LHCN-M2 (cell line): ENCODE measurements around the gene TMEM132D. TPM values are rescaled to one million over a fixed set of nuclear protein-coding genes. Genes with fewer than 3 reads are reported as not detected.

Experiments used
- DNase-seq: peaks from one replicate; pipeline ENCODE4 v3.0.0-alpha.2; 2012; ENCODE audit warnings: low read depth
- total RNA-seq: library from RNA; depleted of rRNA; stranded (reverse); fragments of >200 nt; gene quantifications from 2 replicates; pipeline ENCODE4 v1.2.3, GENCODE V29; 2014

Gene TMEM132D
- total RNA-seq, 1 experiment from 2014 or later: not detected

GRCh38 chr12:129258781-129259318 is 645.0 kb downstream of the TMEM132D start:
- no peak for DNase-seq

GRCh38 chr12:129257524-129257923 is 646.3 kb downstream of the TMEM132D start:
- no peak for DNase-seq

- DNase-seq: no peak
Measured at GRCh38 chr12:129246630-129247029, 657.2 kb downstream of the TMEM132D start.

- DNase-seq: no peak
Measured at GRCh38 chr12:129245769-129246168, 658.1 kb downstream of the TMEM132D start.

GRCh38 chr12:129241852-129242251 is 662.0 kb downstream of the TMEM132D start:
- no peak for DNase-seq

GRCh38 chr12:129237881-129238280 is 665.9 kb downstream of the TMEM132D start:
- DNase-seq: no peak

- no peak for DNase-seq
Measured at GRCh38 chr12:129234209-129234608, 669.6 kb downstream of the TMEM132D start.

GRCh38 chr12:129231491-129231890 is 672.3 kb downstream of the TMEM132D start:
- DNase-seq: no peak

GRCh38 chr12:129230995-129231394 is 672.8 kb downstream of the TMEM132D start:
- no peak for DNase-seq

- DNase-seq: no peak
Measured at GRCh38 chr12:129226851-129227250, 677.0 kb downstream of the TMEM132D start.

- DNase-seq: no peak
Measured at GRCh38 chr12:129226005-129226404, 677.8 kb downstream of the TMEM132D start.

GRCh38 chr12:129215556-129215955 is 688.3 kb downstream of the TMEM132D start:
- no peak for DNase-seq

- DNase-seq: no peak
Measured at GRCh38 chr12:129213551-129213950, 690.3 kb downstream of the TMEM132D start.

- DNase-seq: no peak
Measured at GRCh38 chr12:129211862-129212630, 691.8 kb downstream of the TMEM132D start.

GRCh38 chr12:129208566-129208965 is 695.3 kb downstream of the TMEM132D start:
- DNase-seq: no peak

- DNase-seq: no peak
Measured at GRCh38 chr12:129207084-129207483, 696.7 kb downstream of the TMEM132D start.

- no peak for DNase-seq
Measured at GRCh38 chr12:129203456-129203855, 700.4 kb downstream of the TMEM132D start.

- no peak for DNase-seq
Measured at GRCh38 chr12:129202109-129202814, 701.6 kb downstream of the TMEM132D start.

- DNase-seq: no peak
Measured at GRCh38 chr12:129201029-129201428, 702.8 kb downstream of the TMEM132D start.

GRCh38 chr12:129200576-129200975 is 703.2 kb downstream of the TMEM132D start:
- no peak for DNase-seq

- DNase-seq: no peak
Measured at GRCh38 chr12:129196927-129197326, 706.9 kb downstream of the TMEM132D start.

GRCh38 chr12:129195081-129195480 is 708.7 kb downstream of the TMEM132D start:
- no peak for DNase-seq
